ENCODE measurements around the gene SEC16B.

The SEC16B gene

GRCh38 chr1:177905686-177906085 is 64.2 kb downstream of the SEC16B start:
- no peak for DNase-seq

- no peak for DNase-seq
Observed at GRCh38 chr1:177902266-177902665, 67.6 kb downstream of the SEC16B start.

GRCh38 chr1:177897998-177898654 is 71.7 kb downstream of the SEC16B start:
- DNase-seq = peak; percentile 52

GRCh38 chr1:177897281-177897997 is 72.4 kb downstream of the SEC16B start:
- DNase-seq = no peak
